C4-2B (cell line): ENCODE data around the gene ARHGAP18.

ENCODE experiments used
- H3K27ac ChIP-seq: fragments of 450-650 bp; 2 replicates; pipeline ENCODE4 v1.5.1; 2017
- ZFX ChIP-seq: fragments of 450-650 bp; IDR thresholded peaks from 2 replicates; pipeline ENCODE4 v1.6.1; 2017
- TF ChIP-seq, protein P1 (sequence below): fragments of 450-650 bp; conservative IDR thresholded peaks from 2 replicates; pipeline ENCODE4 v1.5.1; 2017; ENCODE audit warnings: mild to moderate bottlenecking

ARHGAP18 gene

DNA sequence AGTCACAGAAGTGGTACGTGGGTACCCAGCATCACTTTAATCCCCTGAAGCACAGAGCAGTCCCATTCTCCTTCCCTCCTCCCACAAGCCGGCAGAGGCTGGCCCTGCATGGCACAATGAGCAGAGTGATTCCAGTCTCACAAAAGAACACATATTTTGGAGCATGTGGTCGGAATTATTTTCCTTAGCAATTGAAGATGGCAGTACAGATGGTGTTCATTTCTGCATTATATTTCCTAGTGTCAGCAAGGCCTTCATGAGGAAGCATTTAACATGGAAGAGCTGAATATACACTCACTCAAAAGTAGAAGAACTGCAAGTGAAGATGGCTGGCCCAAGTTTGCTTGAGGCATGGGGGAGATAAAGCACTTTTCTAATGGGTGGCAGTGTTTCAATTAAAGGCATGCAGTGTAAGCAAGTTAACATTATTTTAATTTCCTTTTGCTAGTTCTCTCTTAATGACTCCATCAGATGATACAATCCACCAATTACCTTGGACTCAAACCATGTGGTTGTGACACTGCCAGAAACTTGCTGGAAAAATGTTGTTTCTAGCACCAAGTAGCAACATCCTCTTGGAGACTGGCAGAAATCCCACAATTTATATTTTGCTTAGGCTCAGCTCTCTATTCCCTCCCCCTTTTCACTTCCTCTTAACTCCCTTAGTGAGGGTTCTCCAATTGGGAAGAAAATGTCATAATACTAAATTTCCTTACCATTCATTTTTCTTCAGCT, 74.4 kb downstream of the ARHGAP18 start:
- no peak overlapping the region for H3K27ac ChIP-seq
- no peak for TF ChIP-seq ZFX
- TF ChIP-seq, protein P1, sequence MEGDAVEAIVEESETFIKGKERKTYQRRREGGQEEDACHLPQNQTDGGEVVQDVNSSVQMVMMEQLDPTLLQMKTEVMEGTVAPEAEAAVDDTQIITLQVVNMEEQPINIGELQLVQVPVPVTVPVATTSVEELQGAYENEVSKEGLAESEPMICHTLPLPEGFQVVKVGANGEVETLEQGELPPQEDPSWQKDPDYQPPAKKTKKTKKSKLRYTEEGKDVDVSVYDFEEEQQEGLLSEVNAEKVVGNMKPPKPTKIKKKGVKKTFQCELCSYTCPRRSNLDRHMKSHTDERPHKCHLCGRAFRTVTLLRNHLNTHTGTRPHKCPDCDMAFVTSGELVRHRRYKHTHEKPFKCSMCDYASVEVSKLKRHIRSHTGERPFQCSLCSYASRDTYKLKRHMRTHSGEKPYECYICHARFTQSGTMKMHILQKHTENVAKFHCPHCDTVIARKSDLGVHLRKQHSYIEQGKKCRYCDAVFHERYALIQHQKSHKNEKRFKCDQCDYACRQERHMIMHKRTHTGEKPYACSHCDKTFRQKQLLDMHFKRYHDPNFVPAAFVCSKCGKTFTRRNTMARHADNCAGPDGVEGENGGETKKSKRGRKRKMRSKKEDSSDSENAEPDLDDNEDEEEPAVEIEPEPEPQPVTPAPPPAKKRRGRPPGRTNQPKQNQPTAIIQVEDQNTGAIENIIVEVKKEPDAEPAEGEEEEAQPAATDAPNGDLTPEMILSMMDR = no peak

- TF ChIP-seq ZFX = no peak
- TF ChIP-seq, protein P1 = no peak
- no peak overlapping the region for H3K27ac ChIP-seq
Observed at GRCh38 chr6:129634411-129635230, 75.4 kb downstream of the ARHGAP18 start.

DNA sequence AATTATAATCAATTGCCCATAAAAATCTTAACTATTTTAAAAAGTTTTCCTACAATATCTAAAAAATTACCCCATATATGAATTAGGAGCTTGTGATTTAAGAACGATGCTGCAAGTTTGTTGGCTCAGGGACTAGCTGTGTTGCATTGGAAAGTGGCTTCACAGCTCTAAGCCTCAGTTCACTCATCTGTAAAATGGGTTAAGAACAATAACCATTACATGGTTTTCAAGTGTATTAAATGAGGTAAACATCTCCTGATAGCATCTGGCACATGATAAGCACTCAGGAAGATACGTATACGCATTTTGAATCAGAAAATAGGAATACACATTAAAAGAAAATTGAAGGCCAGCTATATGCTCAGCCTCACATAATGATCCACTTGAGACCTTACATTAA, 76.4 kb downstream of the ARHGAP18 start:
- TF ChIP-seq, protein P1 = no peak
- no peak for TF ChIP-seq ZFX
- no peak overlapping the region for H3K27ac ChIP-seq

DNA sequence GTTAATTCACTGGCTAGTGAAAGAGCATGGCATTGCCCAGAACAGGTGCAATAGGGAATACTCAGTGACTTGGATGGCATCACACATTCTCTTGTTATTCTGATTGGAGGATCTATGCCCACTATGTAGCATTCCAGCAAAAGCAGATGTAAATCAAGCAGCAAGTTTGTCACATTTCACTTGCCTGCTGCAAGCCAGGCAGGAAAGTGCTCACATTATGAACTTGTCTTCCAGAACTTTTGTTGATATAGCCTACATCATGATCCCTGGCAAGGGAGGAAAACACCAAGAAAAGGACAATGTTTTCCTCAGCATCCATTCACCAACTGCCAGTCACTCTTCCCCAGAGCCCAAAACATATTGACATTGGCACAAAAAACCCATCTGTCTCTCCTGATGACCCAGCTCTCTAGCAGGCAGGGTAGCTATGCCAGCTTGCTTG, 77.8 kb downstream of the ARHGAP18 start:
- no peak for TF ChIP-seq ZFX
- TF ChIP-seq, protein P1 = no peak
- H3K27ac ChIP-seq = no peak overlapping the region

DNA sequence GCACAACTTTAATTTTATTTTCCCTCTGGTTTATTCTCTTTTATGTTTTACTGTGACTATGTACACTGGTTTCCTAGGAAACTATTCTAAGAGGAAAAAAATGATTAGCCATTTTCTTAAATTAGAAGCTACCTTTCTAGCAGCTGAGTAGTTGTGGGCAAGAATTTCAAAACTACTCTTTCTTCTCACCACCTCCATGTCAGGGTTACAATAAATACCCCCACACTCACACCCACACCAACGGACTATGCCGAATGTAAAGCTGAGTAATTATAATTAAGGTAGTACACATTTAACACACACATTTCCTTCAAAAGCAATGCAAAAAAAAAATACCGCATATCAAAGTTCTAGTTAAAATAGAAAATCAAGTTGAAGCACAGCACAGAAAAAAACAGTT, 78.9 kb downstream of the ARHGAP18 start:
- no peak overlapping the region for H3K27ac ChIP-seq

DNA sequence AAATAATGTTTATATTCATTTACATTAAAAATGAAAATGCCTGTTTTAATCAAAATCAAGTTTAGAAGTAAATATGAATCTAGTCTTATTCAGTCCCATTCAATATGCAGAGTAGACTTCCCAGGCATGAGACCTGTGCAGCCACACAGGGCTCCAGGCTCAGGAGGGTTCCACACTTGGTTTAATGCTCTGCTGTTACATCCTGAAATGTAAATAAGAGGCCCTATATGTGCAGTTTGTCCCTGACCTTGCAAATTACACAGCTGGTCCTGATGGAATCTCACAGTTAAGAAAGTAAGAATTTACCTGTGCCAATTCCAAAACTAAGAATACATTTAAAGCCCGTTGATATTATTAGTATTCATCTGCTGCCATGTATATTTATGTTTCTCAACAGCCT, 79.4 kb downstream of the ARHGAP18 start:
- TF ChIP-seq, protein P1 = no peak
- TF ChIP-seq ZFX = no peak
- H3K27ac ChIP-seq = no peak overlapping the region

More for the DNA sequence above, 78.9 kb downstream of the ARHGAP18 start:
- TF ChIP-seq, protein P1 = no peak
- TF ChIP-seq ZFX = no peak
